Vagina (tissue), 2 donors: ENCODE results near the gene FNDC5.

Source experiments
- POLR2AphosphoS5 ChIP-seq, 2 donors: sonication (generic); formaldehyde crosslinking; IDR thresholded peaks; one replicate each; pipeline ENCODE4 v1.9.0; 2017; ENCODE audit warnings: antibody characterized with exemption in 2 of 2, mild to moderate bottlenecking in 2 of 2, low read depth in 1 of 2; ENCODE audit not compliant: insufficient read depth in 1 of 2
- TF ChIP-seq, protein P1 (sequence below), 3 experiments: fragments of 450-650 bp in 2 of 3; fragments of 200-600 bp in 1 of 3; sonication (generic) in 1 of 3; IDR thresholded peaks; one replicate each; pipeline ENCODE4 v1.5.1; 2017 to 2019; ENCODE audit warnings: antibody characterized with exemption in 3 of 3, mild to moderate bottlenecking in 2 of 3, moderate library complexity in 2 of 3

DNA sequence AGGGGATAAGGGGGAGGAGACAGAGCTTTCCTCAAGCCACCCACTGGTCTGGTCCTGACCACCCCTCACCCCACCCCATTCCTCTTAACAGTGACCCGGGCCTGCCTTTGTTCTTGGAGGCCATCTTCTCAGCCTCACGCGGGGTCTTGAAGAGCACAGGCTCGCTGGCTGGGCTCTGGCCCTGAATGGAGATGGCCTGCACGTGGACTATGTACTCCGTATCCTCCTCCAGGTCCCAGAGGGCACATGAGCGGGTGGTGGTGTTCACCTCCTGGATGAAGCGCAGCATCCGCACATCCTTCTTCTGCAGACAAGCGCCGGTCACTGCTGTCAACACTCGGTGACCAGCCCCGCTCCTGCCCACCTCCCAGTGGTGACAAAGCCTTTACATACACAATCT is 2.6 kb downstream of the FNDC5 start:
- TF ChIP-seq, protein P1, sequence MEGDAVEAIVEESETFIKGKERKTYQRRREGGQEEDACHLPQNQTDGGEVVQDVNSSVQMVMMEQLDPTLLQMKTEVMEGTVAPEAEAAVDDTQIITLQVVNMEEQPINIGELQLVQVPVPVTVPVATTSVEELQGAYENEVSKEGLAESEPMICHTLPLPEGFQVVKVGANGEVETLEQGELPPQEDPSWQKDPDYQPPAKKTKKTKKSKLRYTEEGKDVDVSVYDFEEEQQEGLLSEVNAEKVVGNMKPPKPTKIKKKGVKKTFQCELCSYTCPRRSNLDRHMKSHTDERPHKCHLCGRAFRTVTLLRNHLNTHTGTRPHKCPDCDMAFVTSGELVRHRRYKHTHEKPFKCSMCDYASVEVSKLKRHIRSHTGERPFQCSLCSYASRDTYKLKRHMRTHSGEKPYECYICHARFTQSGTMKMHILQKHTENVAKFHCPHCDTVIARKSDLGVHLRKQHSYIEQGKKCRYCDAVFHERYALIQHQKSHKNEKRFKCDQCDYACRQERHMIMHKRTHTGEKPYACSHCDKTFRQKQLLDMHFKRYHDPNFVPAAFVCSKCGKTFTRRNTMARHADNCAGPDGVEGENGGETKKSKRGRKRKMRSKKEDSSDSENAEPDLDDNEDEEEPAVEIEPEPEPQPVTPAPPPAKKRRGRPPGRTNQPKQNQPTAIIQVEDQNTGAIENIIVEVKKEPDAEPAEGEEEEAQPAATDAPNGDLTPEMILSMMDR (IDR thresholded peaks at IDR 0.05): no peak
- no peak for TF ChIP-seq POLR2AphosphoS5 (IDR thresholded peaks at IDR 0.05; ENCODE audit: insufficient read depth in 1 of 2, low read depth in 1 of 2)
